Measurements from ENCODE around the gene CPAMD8.

Gene CPAMD8

DNA sequence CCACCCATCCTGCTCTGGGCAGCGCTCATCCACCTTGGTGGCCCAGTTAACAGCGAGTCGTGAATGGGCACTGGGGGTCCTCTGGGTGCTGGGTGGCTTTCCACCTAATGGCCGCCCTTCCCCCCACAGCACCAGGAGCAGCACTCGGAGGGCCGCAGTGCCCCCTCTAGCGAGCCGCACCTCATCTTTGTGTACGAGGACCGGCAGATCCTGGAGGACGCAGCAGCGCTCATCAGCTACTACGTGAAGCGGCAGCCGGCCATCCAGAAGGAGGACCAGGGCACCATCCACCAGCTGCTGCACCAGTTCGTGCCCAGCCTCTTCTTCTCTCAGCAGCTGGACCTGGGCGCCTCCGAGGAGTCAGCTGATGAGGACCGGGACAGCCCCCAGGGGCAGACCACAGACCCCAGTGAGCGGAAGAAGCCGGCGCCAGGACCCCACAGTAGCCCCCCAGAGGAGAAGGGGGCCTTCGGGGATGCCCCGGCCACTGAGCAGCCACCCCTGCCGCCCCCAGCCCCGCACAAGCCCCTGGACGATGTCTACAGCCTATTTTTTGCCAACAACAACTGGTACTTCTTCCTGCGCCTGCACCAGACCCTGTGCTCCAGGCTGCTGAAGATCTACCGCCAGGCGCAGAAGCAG lies 157.2 kb downstream of the CPAMD8 start:
- Histone ChIP-seq H3K4me1 (no peaks in the 10 kb centered on the region), H3K9me3 (no peaks in the 10 kb centered on the region), H3K36me3 (peaks cover 39% of the 10 kb centered on the region), H3K4me3 (ENCODE audit: low read depth, low read length) (no peak overlapping the region), H3K27me3 (no peaks in the 10 kb centered on the region)
- DNase-seq: no peak
- TF ChIP-seq, protein P1, sequence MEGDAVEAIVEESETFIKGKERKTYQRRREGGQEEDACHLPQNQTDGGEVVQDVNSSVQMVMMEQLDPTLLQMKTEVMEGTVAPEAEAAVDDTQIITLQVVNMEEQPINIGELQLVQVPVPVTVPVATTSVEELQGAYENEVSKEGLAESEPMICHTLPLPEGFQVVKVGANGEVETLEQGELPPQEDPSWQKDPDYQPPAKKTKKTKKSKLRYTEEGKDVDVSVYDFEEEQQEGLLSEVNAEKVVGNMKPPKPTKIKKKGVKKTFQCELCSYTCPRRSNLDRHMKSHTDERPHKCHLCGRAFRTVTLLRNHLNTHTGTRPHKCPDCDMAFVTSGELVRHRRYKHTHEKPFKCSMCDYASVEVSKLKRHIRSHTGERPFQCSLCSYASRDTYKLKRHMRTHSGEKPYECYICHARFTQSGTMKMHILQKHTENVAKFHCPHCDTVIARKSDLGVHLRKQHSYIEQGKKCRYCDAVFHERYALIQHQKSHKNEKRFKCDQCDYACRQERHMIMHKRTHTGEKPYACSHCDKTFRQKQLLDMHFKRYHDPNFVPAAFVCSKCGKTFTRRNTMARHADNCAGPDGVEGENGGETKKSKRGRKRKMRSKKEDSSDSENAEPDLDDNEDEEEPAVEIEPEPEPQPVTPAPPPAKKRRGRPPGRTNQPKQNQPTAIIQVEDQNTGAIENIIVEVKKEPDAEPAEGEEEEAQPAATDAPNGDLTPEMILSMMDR (IDR thresholded peaks at IDR 0.05; ENCODE audit: low read depth, low read length): no peak

DNA sequence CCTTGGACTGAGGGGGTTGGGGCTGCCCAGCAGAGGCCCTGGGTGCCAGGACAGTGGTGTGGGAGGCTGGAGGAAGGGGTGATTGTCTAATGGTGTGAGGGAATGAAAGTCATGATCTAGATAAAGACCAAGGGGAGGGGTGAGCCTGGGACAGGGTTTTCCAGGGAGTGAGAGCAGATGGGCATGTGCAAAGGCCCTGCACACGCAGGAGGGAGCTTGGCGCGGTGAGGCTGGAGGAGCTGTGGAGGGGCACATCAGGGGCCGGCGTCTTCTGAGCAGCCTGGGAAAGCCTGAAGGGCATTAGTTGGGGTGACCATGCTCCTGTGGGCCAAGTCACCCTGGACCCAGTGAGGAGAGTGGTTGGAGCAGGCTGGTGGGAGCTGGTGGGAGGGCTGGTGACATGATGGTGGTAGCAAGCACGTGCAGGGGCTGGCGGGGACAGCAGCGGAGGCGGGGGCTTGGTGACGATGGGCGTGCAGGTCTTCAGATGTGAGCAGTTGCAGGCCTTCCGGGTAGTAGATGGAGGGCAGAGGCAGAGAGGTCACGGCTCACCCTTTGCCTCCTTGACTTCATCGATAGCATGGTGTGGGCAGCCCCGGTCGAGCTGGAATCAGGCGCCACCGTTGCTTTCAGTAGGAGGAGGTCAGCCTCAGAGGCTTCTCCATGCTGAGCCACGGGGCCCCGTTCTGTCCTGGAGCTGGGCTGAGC lies 158.0 kb downstream of the CPAMD8 start:
- H3K36me3 ChIP-seq: peaks cover 42% of the 10 kb centered on the region

DNA sequence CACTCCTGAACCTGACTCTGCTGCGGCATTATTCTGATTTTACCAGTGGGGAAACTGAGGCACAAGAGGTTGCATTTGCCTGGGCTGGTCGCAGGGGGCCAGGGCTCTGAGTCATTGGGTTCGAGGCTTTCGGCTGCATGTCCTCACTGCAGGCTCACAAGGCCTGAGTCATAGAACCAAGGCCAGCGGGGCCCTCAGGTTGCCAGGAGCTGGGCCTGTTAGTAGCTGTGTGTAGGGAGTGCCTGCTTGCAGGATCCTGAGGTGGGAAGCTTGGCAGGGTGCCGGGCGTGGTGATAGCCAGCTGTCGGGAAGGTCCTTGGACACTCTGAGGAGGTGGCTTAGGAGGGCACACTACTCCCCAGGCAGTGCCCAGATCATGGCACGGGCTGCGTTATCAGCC lies 159.4 kb downstream of the CPAMD8 start:
- peaks cover 42% of the 10 kb centered on the region for H3K36me3 ChIP-seq

More for the DNA sequence above, 158.0 kb downstream of the CPAMD8 start:
- Histone ChIP-seq H3K9me3 (no peaks in the 10 kb centered on the region), H3K4me3 (ENCODE audit: low read depth, low read length) (no peak overlapping the region), H3K4me1 (no peaks in the 10 kb centered on the region), H3K27me3 (no peaks in the 10 kb centered on the region)
- TF ChIP-seq, protein P1 (IDR thresholded peaks at IDR 0.05; ENCODE audit: low read depth, low read length): no peak
- DNase-seq: no peak

DNA sequence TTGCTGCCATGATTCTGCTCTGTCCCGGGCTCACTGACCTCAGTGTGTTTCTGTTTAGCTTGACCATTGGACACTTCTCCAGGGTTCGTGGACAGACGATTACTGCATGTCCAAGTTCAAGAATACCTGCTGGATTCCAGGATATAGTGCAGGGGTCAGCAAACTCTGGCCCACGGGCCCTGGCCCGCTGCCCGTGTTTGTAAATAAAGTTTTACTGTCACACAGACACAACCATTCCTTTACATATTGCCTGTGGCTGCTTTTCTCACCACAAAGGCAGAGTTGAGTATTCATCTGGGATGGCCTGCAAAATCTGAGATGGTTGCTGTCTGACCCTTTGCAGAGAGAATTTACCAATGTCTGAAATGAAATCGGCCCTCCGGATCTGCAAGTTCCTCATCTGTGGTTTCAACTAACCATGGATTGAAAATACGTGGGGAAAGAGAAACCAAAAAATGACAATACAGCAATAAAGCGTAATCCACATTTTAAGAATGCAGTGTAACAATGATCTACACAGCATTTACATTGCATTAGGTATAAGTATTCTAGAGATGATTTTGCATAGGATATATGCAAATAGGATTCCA lies 163.7 kb downstream of the CPAMD8 start:
- no peaks in the 10 kb centered on the region for H3K9me3 ChIP-seq
- no peaks in the 10 kb centered on the region for H3K4me1 ChIP-seq
- TF ChIP-seq, protein P1 (IDR thresholded peaks at IDR 0.05; ENCODE audit: low read depth, low read length): no peak
- H3K4me3 ChIP-seq (ENCODE audit: low read depth, low read length): no peak overlapping the region
- no peak for DNase-seq
- no peaks in the 10 kb centered on the region for H3K27me3 ChIP-seq
- peaks cover 26% of the 10 kb centered on the region for H3K36me3 ChIP-seq

More for the DNA sequence above, 159.4 kb downstream of the CPAMD8 start:
- no peak overlapping the region for H3K4me3 ChIP-seq (ENCODE audit: low read depth, low read length)
- H3K4me1 ChIP-seq: no peaks in the 10 kb centered on the region
- no peak for DNase-seq
- TF ChIP-seq, protein P1 (IDR thresholded peaks at IDR 0.05; ENCODE audit: low read depth, low read length): no peak
- H3K27me3 ChIP-seq: no peaks in the 10 kb centered on the region
- no peaks in the 10 kb centered on the region for H3K9me3 ChIP-seq

DNA sequence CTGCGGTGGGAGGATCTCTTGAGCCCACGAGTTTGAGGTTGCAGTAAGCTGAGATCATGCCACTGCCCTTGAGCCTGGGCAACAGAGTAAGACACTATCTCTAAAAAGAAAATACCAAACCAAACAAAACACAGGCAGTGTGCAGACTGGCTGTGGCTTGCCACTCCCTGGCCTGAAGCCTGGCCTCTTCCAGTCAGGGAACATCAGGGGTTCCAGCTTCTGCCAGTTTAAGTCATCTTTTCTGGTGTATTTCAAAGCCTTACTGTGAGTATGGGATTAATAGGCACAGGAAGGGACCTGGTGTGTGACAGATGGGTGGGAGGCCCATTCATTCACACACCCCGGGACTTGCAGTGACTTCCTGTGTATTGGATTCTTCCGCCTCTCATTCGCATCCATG lies 164.8 kb downstream of the CPAMD8 start:
- peaks cover 15% of the 10 kb centered on the region for H3K36me3 ChIP-seq
- H3K9me3 ChIP-seq: no peaks in the 10 kb centered on the region
- TF ChIP-seq, protein P1 (IDR thresholded peaks at IDR 0.05; ENCODE audit: low read depth, low read length): no peak
- DNase-seq: no peak
- H3K4me3 ChIP-seq (ENCODE audit: low read depth, low read length): no peak overlapping the region
- H3K27me3 ChIP-seq: no peaks in the 10 kb centered on the region
- H3K4me1 ChIP-seq: no peaks in the 10 kb centered on the region

DNA sequence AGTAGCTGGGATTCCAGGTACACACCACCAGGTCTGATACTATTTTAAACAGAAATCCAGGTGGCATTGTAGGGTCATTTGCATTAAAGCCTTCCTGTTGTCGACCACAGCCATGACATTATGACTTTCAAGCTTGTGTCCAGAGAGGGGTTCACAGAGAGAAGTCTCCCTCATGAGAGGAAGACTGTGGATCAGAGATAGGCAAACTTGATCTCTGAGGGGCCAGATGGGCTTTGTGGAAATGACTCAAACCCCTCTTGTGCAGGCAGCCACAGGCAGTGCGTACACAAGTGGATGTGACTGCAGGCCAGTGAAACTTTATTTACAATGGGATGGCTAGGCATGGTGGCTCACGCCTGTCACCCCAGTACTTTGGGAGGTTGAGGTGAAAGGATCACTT lies 165.6 kb downstream of the CPAMD8 start:
- H3K36me3 ChIP-seq: peaks cover 11% of the 10 kb centered on the region; the same call in 1 of the 2 replicates

More for the DNA sequence above, 165.6 kb downstream of the CPAMD8 start:
- no peak for DNase-seq
- Histone ChIP-seq H3K9me3 (no peaks in the 10 kb centered on the region), H3K27me3 (no peaks in the 10 kb centered on the region), H3K4me3 (ENCODE audit: low read depth, low read length) (no peak overlapping the region), H3K4me1 (no peaks in the 10 kb centered on the region)
- TF ChIP-seq, protein P1 (IDR thresholded peaks at IDR 0.05; ENCODE audit: low read depth, low read length): no peak
